Measurements from ENCODE around the gene MRPL33.

MRPL33 gene

DNA sequence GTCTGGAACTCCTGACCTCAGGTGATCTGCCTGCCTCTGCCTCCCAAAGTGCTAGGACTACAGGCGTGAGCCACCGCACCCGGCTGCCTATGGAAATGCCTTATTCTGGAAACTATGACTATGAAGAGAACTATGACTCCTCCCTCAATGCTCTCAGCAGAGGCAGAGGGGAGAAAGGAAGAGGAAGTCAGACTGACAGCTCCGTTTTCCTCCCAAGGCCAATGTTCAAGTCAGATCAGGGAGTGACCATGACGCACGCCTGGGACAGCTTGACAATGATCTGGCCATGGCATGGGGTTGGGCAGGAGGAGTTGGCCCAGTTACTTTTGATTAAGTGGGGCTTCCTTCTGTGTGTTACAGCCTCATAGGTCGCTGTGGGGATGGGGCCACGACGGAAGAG lies 44.3 kb upstream of the MRPL33 start:
- POLR2A ChIA-PET (ENCODE audit: low non-redundant PET), result no interaction called here
- CTCF ChIA-PET, result no interaction called here
- no peak overlapping the region for H3K27ac ChIP-seq
- no peak for DNase-seq (ENCODE audit: low spot score)
- TF ChIP-seq, protein P1, sequence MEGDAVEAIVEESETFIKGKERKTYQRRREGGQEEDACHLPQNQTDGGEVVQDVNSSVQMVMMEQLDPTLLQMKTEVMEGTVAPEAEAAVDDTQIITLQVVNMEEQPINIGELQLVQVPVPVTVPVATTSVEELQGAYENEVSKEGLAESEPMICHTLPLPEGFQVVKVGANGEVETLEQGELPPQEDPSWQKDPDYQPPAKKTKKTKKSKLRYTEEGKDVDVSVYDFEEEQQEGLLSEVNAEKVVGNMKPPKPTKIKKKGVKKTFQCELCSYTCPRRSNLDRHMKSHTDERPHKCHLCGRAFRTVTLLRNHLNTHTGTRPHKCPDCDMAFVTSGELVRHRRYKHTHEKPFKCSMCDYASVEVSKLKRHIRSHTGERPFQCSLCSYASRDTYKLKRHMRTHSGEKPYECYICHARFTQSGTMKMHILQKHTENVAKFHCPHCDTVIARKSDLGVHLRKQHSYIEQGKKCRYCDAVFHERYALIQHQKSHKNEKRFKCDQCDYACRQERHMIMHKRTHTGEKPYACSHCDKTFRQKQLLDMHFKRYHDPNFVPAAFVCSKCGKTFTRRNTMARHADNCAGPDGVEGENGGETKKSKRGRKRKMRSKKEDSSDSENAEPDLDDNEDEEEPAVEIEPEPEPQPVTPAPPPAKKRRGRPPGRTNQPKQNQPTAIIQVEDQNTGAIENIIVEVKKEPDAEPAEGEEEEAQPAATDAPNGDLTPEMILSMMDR (conservative IDR thresholded peaks at IDR 0.05; ENCODE audit: low read depth), result no peak

DNA sequence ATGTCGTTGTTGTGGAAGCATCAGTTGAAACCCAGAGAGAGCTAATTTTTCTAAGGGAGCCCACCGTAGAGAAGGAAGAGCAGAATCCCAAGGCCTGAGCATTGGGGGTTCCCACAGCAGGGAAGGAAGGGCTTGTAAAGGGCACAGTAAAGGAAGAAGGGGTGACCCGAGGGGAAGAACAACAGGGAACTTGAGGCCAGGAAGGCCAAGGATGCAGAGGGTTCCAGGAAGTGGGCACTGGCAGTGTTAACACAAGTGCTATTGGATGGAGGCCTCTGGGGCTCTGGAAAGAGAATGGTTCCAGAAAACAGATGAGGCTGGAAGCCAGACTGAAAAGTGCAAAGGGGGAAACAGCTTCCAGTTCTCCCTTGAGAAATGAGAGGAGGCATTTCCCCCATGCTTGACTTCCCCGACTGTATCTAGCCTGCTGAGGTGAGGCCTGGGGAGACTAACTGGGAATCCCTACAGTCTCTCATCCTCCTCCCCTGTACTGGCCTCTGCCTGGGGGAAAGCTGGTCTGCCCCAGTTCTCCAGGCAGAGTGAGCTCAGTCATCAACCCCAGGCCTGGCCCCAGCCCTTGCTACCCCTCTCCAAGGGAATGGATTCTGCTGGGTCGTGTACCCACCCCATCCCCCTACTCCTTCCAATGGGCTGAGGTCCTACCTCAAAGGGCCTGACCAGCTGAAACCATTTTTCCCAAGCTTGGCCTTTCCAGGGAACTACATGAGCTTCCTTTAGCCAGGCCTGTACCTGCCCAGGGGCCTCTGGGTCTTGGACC lies 43.2 kb upstream of the MRPL33 start:
- TF ChIP-seq, protein P1 (conservative IDR thresholded peaks at IDR 0.05; ENCODE audit: low read depth), result no peak
- DNase-seq (ENCODE audit: low spot score), result no peak
- peak overlapping the region; percentile 13; the same call in 1 of the 2 replicates for H3K27ac ChIP-seq
- ChIA-PET CTCF (no interaction called here), POLR2A (ENCODE audit: low non-redundant PET) (no interaction called here)

DNA sequence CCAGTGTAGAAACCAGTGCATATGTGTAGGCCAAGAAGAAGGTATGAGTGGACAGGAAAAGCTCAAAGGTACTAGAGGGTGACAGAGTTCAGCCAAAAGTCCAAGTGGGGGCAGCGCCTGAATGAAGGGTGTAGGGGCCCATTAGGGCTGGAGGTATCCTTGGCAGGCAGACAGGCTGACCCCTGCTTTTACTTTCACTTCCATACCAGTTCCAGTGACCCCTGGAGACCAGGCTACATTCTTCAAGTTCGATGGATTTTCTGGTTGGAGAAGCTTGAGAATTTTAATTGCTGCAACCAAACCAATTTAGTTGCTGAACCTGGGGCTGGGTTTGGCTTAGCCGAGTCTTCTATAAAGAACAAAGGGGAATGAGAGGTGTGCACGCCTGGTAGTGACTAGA lies 42.3 kb upstream of the MRPL33 start:
- TF ChIP-seq, protein P1 (conservative IDR thresholded peaks at IDR 0.05; ENCODE audit: low read depth), result no peak
- H3K27ac ChIP-seq, result no peak overlapping the region
- no peak for DNase-seq (ENCODE audit: low spot score)
- ChIA-PET CTCF (no interaction called here), POLR2A (ENCODE audit: low non-redundant PET) (no interaction called here)

DNA sequence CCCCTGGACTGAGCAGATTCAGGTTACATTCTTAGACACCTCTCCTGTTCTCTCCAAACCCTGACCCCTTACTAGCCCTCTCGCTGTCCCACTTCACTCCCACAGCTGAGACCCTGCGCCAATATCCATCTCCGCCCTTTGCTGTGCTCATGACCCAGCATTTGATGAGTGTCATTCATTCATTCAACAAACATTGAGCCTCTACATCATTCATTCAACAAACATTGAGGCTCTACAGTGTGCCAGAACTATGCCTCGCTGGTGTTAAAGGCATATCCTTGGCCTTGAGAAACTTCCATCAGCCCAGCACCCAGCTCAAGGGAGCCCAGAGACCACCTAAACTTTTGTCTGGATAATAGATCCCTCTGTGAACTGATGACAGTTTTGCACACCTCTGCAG lies 41.9 kb upstream of the MRPL33 start:
- no peak for DNase-seq (ENCODE audit: low spot score)
- POLR2A ChIA-PET (ENCODE audit: low non-redundant PET), result no interaction called here
- TF ChIP-seq, protein P1 (conservative IDR thresholded peaks at IDR 0.05; ENCODE audit: low read depth), result no peak
- H3K27ac ChIP-seq, result no peak overlapping the region
- CTCF ChIA-PET, result interaction anchor here (0.5 kb wide), 1 partner anchor 26 kb away, joined by 4 read pairs; no protein-coding TSS in a partner anchor

DNA sequence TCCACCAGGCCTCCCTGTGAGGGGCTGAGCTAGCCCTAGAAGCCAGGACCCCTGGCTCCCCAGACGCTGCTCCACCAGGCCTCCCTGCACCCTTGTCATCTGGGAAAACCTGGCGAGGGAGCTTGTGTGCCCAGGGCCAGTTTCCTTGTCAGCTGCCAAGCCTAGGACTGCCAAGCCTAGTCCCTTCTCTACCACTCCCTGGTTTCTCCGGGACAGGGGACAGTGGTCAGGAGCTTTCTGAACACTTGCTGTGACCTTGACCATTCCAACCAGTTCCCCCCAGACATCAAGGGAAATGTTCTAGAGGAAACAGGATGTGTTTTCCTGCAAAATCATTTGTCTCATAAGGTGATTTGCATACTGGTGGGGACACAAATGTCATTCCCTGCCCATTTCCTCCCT lies 41.3 kb upstream of the MRPL33 start:
- POLR2A ChIA-PET (ENCODE audit: low non-redundant PET), result no interaction called here
- H3K27ac ChIP-seq, result peak overlapping the region; percentile 20; the same call in 1 of the 2 replicates
- TF ChIP-seq, protein P1 (conservative IDR thresholded peaks at IDR 0.05; ENCODE audit: low read depth), result no peak
- CTCF ChIA-PET, result interaction anchor here (0.5 to 0.6 kb wide), 2 partner anchors 25 to 27 kb away, joined by 4 read pairs; no protein-coding TSS in a partner anchor
- no peak for DNase-seq (ENCODE audit: low spot score)

DNA sequence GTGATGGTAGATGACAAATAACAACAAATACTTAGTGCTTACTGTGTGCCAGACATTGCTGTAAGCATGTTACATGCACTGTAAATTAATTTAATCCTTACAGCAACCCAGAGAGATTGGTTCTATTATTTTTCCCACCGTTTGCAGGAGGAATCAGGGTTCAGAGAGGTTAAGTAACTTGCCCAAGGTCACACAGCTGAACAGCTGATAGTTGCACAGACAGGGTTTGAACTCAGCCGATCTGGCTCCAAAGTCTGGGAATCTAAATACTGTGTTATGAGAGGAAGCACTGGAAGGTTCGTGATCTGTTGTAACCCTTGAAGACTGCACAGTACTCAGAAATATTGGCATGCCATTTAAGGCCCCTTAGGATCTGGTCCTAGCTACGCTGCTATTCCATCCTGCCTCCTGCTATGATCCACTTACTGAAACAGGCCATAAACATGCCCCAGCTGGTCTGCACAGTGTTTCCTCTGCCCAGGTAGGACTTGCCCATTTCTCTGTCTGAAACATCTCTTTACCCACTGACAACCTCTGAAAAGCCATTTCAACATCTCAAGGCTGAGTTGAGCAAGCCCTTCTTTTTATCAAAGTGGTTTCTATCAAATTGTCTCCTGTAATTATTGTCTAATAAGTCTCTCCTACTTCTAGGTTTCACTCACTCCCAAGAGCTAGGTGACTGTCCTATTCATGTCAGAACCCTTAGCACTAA lies 40.4 kb upstream of the MRPL33 start:
- POLR2A ChIA-PET (ENCODE audit: low non-redundant PET), result no interaction called here
- DNase-seq (ENCODE audit: low spot score), result no peak
- CTCF ChIA-PET, result interaction anchor here (0.6 kb wide), 2 partner anchors 19 to 682 kb away, joined by 3 to 5 read pairs; no protein-coding TSS in a partner anchor
- TF ChIP-seq, protein P1 (conservative IDR thresholded peaks at IDR 0.05; ENCODE audit: low read depth), result no peak
- peak overlapping the region; percentile 20; the same call in 1 of the 2 replicates for H3K27ac ChIP-seq
